Kidney (tissue), 22 donors: ENCODE measurements around the gene VKORC1. TPM values are rescaled to one million over a fixed set of nuclear protein-coding genes. Genes with fewer than 3 reads are reported as not detected.

Source experiments
- DNase-seq, 5 donors: peaks; one replicate each; pipeline ENCODE4 v3.0.0-alpha.2; 2013 to 2020
- FAIRE-seq: peaks from 2 replicates; lab custom pipeline; 2012; peaks lifted over from hg19 to GRCh38; lab: Jason Lieb, UNC
- H3K27ac ChIP-seq, 2 donors: one replicate each; pipeline ENCODE4 v1.7.0; 2013; ENCODE audit warnings: low read depth in 2 of 2, low read length in 2 of 2, inconsistent platforms in 1 of 2
- H3K27me3 ChIP-seq: one replicate; pipeline ENCODE4 v1.7.1; 2013; ENCODE audit warnings: low read length, inconsistent platforms; ENCODE audit not compliant: control insufficient read depth, insufficient read depth
- H3K36me3 ChIP-seq, 3 donors: one replicate each; pipeline versions ENCODE4 v1.7.0 to v1.7.1; 2013; ENCODE audit warnings: low read length in 3 of 3, control low read depth in 1 of 3, inconsistent platforms in 1 of 3; ENCODE audit not compliant: insufficient read depth in 3 of 3, control insufficient read depth in 2 of 3
- H3K4me1 ChIP-seq, 3 donors: one replicate each; pipeline versions ENCODE4 v1.7.0 to v1.7.1; 2013; ENCODE audit warnings: low read length in 3 of 3, inconsistent platforms in 1 of 3, low read depth in 1 of 3; ENCODE audit not compliant: control insufficient read depth in 2 of 3, insufficient read depth in 2 of 3
- H3K4me3 ChIP-seq, 3 donors: one replicate each; pipeline versions ENCODE4 v1.7.0 to v1.8.1; 2013; ENCODE audit warnings: low read length in 3 of 3, control low read depth in 1 of 3, inconsistent platforms in 1 of 3
- H3K9ac ChIP-seq, 3 donors: one replicate each; pipeline versions ENCODE4 v1.7.0 to v1.7.1; 2013; ENCODE audit warnings: low read length in 3 of 3, control low read depth in 1 of 3, inconsistent platforms in 1 of 3
- H3K9me3 ChIP-seq, 3 donors: one replicate each; pipeline versions ENCODE4 v1.7.0 to v1.7.1; 2013; ENCODE audit warnings: low read length in 3 of 3, control low read depth in 1 of 3, inconsistent platforms in 1 of 3; ENCODE audit not compliant: control insufficient read depth in 2 of 3, insufficient read depth in 1 of 3
- intact Hi-C: fragments of 100-400 bp; cut with DNase I; formaldehyde crosslinking; loops from one replicate; pipeline ENCODE4 v1.11.1; 2022
- long read RNA-seq, 10 donors: library from polyadenylated mRNA in 1 of 10; unstranded in 1 of 10; transcript quantifications; one replicate each; pipeline ENCODE4 v2.0.0 and lab custom pipeline, GENCODE V29; 2021 to 2026
- polyA plus RNA-seq: library from polyadenylated mRNA; stranded (reverse); fragments of 350-450 nt; fragmentation: Illumina TruSeq; extraction: RNeasy Lipid Tissue Mini Kit (QIAGEN cat#74804); gene quantifications from one replicate; pipeline ENCODE4 v1.2.3, GENCODE V29; 2014; ENCODE audit warnings: low read depth, low replicate concordance; ENCODE audit not compliant: insufficient read depth
- total RNA-seq: library from RNA; stranded (reverse); fragmentation: NEBNext Ultra II Directional; extraction: Animal tissue kit (Norgen Biotek cat#: 25700); gene quantifications from one replicate; pipeline ENCODE4 v1.2.1, GENCODE V29; 2021
- TF ChIP-seq, protein P1 (sequence below): IDR thresholded peaks from 3 replicates; pipeline ENCODE4 v1.5.1; 2012; ENCODE audit warnings: mild to moderate bottlenecking, moderate library complexity, borderline replicate concordance; ENCODE audit not compliant: insufficient read depth; ENCODE audit errors: extremely low read depth
- donor health status: control.
- donor health status: control.
- donor health status: control.
- donor health status: control.
- donor health status: control.
- donor health status: DM: yes; HTN: yes; CAD: no.
- donor health status: Normal renal cell carcinoma (clear cell type).

VKORC1 gene
- total RNA-seq (84.7 TPM), polyA plus RNA-seq (209 TPM)
- long read RNA-seq, donor 1, transcript VKORC1-207 (2 exons, 461 nt) = minor isoform, 14 of 56 reads
- long read RNA-seq, donor 1, transcript VKORC1-205 (3 exons, 1,012 nt) = major isoform, 33 of 56 reads
- long read RNA-seq, donor 1, transcript VKORC1-203 (2 exons, 901 nt) = minor isoform, 8 of 56 reads
- long read RNA-seq, donor 1, partial matches to known transcripts = 0 of 56 reads
- long read RNA-seq, donor 1, other reads (novel, unspliced or antisense) = 0 of 56 reads
- long read RNA-seq, donor 2, transcript VKORC1-203 (2 exons, 901 nt) = minor isoform, 7 of 92 reads
- long read RNA-seq, donor 2, transcript VKORC1-207 (2 exons, 461 nt) = minor isoform, 32 of 92 reads
- long read RNA-seq, donor 2, transcript VKORC1-205 (3 exons, 1,012 nt) = major isoform, 53 of 92 reads
- long read RNA-seq, donor 2, partial matches to known transcripts = 0 of 92 reads
- long read RNA-seq, donor 2, other reads (novel, unspliced or antisense) = 0 of 92 reads
- long read RNA-seq, donor 3, transcript VKORC1-203 (2 exons, 901 nt) = minor isoform, 5 of 128 reads
- long read RNA-seq, donor 3, transcript VKORC1-207 (2 exons, 461 nt) = minor isoform, 41 of 128 reads
- long read RNA-seq, donor 3, transcript VKORC1-205 (3 exons, 1,012 nt) = major isoform, 62 of 128 reads
- long read RNA-seq, donor 3, partial matches to known transcripts = 20 of 128 reads
- long read RNA-seq, donor 3, other reads (novel, unspliced or antisense) = 0 of 128 reads
- long read RNA-seq, donor 4, transcript VKORC1-207 (2 exons, 461 nt) = minor isoform, 30 of 75 reads
- long read RNA-seq, donor 4, transcript VKORC1-203 (2 exons, 901 nt) = minor isoform, 11 of 75 reads
- long read RNA-seq, donor 4, transcript VKORC1-205 (3 exons, 1,012 nt) = major isoform, 34 of 75 reads
- long read RNA-seq, donor 4, partial matches to known transcripts = 0 of 75 reads
- long read RNA-seq, donor 4, other reads (novel, unspliced or antisense) = 0 of 75 reads
- long read RNA-seq, donor 5, partial matches to known transcripts = 0 of 4 reads
- long read RNA-seq, donor 5, other reads (novel, unspliced or antisense) = 0 of 4 reads
- long read RNA-seq, donor 6, transcript VKORC1-207 (2 exons, 461 nt) = minor isoform, 41 of 134 reads
- long read RNA-seq, donor 6, transcript VKORC1-203 (2 exons, 901 nt) = minor isoform, 17 of 134 reads
- long read RNA-seq, donor 6, transcript VKORC1-205 (3 exons, 1,012 nt) = major isoform, 75 of 134 reads
- long read RNA-seq, donor 6, partial matches to known transcripts = 0 of 134 reads
- long read RNA-seq, donor 6, other reads (novel, unspliced or antisense) = 0 of 134 reads
- long read RNA-seq, donor 7, transcript VKORC1-203 (2 exons, 901 nt) = minor isoform, 5 of 70 reads
- long read RNA-seq, donor 7, transcript VKORC1-205 (3 exons, 1,012 nt) = major isoform, 55 of 70 reads
- long read RNA-seq, donor 7, transcript VKORC1-207 (2 exons, 461 nt) = minor isoform, 5 of 70 reads
- long read RNA-seq, donor 7, partial matches to known transcripts = 1 of 70 reads
- long read RNA-seq, donor 7, other reads (novel, unspliced or antisense) = 3 of 70 reads
- long read RNA-seq, donor 8, transcript VKORC1-207 (2 exons, 461 nt) = minor isoform, 19 of 75 reads
- long read RNA-seq, donor 8, transcript VKORC1-205 (3 exons, 1,012 nt) = major isoform, 51 of 75 reads
- long read RNA-seq, donor 8, partial matches to known transcripts = 0 of 75 reads
- long read RNA-seq, donor 8, other reads (novel, unspliced or antisense) = 0 of 75 reads
- long read RNA-seq, donor 9, transcript VKORC1-203 (2 exons, 901 nt) = minor isoform, 8 of 48 reads
- long read RNA-seq, donor 9, transcript VKORC1-205 (3 exons, 1,012 nt) = major isoform, 33 of 48 reads
- long read RNA-seq, donor 9, transcript VKORC1-207 (2 exons, 461 nt) = minor isoform, 6 of 48 reads
- long read RNA-seq, donor 9, partial matches to known transcripts = 0 of 48 reads
- long read RNA-seq, donor 9, other reads (novel, unspliced or antisense) = 0 of 48 reads
- long read RNA-seq, donor 10, transcript VKORC1-203 (2 exons, 901 nt) = minor isoform, 5 of 83 reads
- long read RNA-seq, donor 10, transcript VKORC1-205 (3 exons, 1,012 nt) = major isoform, 36 of 83 reads
- long read RNA-seq, donor 10, transcript VKORC1-207 (2 exons, 461 nt) = minor isoform, 19 of 83 reads
- long read RNA-seq, donor 10, partial matches to known transcripts = 23 of 83 reads
- long read RNA-seq, donor 10, other reads (novel, unspliced or antisense) = 0 of 83 reads

DNA sequence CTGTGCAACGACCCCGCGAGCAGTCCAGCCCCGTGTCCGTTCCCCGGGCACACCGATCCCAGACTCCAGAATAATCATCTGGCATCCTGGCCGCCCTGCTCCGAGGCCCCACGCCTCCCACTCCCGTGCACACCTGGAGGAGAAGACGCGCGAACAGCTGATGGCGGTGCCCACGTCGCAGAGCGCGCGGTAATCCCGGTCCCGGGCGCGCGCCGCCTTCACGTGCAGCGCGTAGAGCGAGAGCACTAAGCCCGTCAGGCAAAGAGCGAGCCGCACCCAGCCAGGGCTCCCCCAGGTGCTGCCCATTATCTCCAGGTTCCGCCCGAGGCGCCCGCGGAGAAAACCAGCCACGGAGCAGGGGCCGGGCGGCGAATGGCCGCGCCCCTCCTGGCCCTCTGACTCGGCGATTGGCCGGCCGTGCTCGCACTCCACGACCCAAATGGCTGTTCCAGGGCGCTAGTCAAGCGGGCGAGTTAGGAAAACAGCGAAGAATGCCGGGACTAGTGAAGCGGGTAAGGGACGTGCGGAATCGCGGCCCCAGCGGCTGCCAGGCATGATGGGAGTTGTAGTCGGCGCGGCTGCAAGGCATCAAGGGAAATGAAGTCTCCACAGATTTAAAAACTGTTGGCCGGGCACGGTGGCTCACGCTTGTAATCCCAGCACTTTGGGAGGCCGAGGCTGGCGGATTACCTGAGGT, at the start of gene VKORC1:
VKORC1 (minus strand) TSS at position 374 of the 697 bp plus-strand sequence; CDS start at position 306, 68 bp downstream.
- intact Hi-C loops = no loop called here
- Histone ChIP-seq H3K4me1 (peaks cover 0 to 10% (median 0%) of the 10 kb centered on the region in 3 donors), H3K9ac (peak within 1 kb of the TSS; percentile 58 to 75 (median 63)), H3K27ac (peak within 1 kb of the TSS; percentile 82 to 90), H3K4me3 (peak within 1 kb of the TSS; percentile 59 to 93 (median 82)), H3K9me3 (no peaks in the 10 kb centered on the region), H3K36me3 (peaks cover 0 to 11% (median 4%) of the 10 kb centered on the region in 3 donors), H3K27me3 (no peaks in the 10 kb centered on the region)
- peak; percentile 13 for FAIRE-seq
- peak; percentile 95 to 98 (median 96) for DNase-seq
- TF ChIP-seq, protein P1, sequence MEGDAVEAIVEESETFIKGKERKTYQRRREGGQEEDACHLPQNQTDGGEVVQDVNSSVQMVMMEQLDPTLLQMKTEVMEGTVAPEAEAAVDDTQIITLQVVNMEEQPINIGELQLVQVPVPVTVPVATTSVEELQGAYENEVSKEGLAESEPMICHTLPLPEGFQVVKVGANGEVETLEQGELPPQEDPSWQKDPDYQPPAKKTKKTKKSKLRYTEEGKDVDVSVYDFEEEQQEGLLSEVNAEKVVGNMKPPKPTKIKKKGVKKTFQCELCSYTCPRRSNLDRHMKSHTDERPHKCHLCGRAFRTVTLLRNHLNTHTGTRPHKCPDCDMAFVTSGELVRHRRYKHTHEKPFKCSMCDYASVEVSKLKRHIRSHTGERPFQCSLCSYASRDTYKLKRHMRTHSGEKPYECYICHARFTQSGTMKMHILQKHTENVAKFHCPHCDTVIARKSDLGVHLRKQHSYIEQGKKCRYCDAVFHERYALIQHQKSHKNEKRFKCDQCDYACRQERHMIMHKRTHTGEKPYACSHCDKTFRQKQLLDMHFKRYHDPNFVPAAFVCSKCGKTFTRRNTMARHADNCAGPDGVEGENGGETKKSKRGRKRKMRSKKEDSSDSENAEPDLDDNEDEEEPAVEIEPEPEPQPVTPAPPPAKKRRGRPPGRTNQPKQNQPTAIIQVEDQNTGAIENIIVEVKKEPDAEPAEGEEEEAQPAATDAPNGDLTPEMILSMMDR = no peak

DNA sequence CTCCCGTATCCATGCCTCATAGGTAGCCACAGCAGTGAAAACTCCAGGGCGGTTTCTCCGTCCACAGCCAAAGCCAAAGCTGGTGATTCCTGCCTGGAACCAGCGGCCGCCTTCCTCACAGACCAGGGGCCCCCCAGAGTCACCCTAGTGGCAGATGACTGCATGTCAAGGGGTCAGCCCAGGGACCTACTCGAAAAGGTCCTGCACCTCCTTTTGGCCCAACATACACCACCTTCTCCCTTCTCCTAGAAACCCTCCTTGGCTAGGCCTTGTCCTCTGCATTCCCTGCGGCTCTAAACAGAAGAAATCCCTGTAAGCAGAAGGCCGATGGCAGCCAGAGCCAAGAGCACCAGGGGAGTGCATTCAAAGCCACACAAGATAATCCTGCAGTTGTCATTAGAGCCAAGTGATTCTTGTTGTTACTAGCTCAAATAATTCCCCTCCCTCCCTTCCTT, 49.1 kb upstream of the VKORC1 start:
- Histone ChIP-seq H3K27me3 (peaks cover 3% of the 10 kb centered on the region), H3K9me3 (no peaks in the 10 kb centered on the region), H3K27ac (no peak overlapping the region), H3K9ac (no peak overlapping the region), H3K36me3 (no peaks in the 10 kb centered on the region), H3K4me1 (peaks cover 0 to 16% (median 7%) of the 10 kb centered on the region in 3 donors), H3K4me3 (no peak overlapping the region)
- intact Hi-C loops = no loop called here
- DNase-seq (no peak), FAIRE-seq (no peak)
- TF ChIP-seq, protein P1 = no peak
